Measurements from ENCODE around the gene KCNQ2. TPM values are rescaled to one million over a fixed set of nuclear protein-coding genes. Genes with fewer than 3 reads are reported as not detected.

KCNQ2 gene
- total and polyA plus RNA-seq, 4 donors: not detected

- 71% methylated on average over 27 of the region's 27 CpGs for WGBS
- Histone ChIP-seq H3K9ac (ENCODE audit: low read depth in 1 of 2, low read length in 2 of 2) (no peak overlapping the region), H3K36me3 (ENCODE audit: control insufficient read depth in 4 of 4, insufficient read depth in 3 of 4, low read depth in 1 of 4, low read length in 3 of 4) (no peaks in the 10 kb centered on the region), H3K4me3 (ENCODE audit: low read depth in 1 of 3, low read length in 3 of 3) (no peak overlapping the region), H3K4me1 (ENCODE audit: control insufficient read depth in 4 of 4, insufficient read depth in 4 of 4, low read length in 3 of 4) (no peaks in the 10 kb centered on the region), H3K9me3 (ENCODE audit: control insufficient read depth in 4 of 4, low read length in 3 of 4) (no peaks in the 10 kb centered on the region), H3K27me3 (ENCODE audit: control insufficient read depth in 4 of 4, insufficient read depth in 4 of 4, low read length in 3 of 4) (peaks cover 0 to 3% (median 0%) of the 10 kb centered on the region in 4 donors), H3K27ac (ENCODE audit: low read depth in 1 of 2, low read length in 2 of 2) (no peak overlapping the region)
- TF ChIP-seq FOXA1 (IDR thresholded peaks at IDR 0.05) (no peak), RAD21 (IDR thresholded peaks at IDR 0.05) (no peak), FOXA2 (IDR thresholded peaks at IDR 0.05) (no peak), GABPA (IDR thresholded peaks at IDR 0.05 in 1 of 2, conservative IDR thresholded peaks at IDR 0.05 in 1 of 2) (no peak)
- TF ChIP-seq, protein P1, sequence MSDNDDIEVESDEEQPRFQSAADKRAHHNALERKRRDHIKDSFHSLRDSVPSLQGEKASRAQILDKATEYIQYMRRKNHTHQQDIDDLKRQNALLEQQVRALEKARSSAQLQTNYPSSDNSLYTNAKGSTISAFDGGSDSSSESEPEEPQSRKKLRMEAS (IDR thresholded peaks at IDR 0.05): no peak
- DNase-seq (ENCODE audit: low spot score): no peak
Measured at GRCh38 chr20:63398744-63399514, 73.5 kb downstream of the KCNQ2 start.

- WGBS: 77% methylated on average over 25 of the region's 25 CpGs
- Histone ChIP-seq H3K9ac (ENCODE audit: low read depth in 1 of 2, low read length in 2 of 2) (no peak overlapping the region), H3K36me3 (ENCODE audit: control insufficient read depth in 4 of 4, insufficient read depth in 3 of 4, low read depth in 1 of 4, low read length in 3 of 4) (no peaks in the 10 kb centered on the region), H3K27me3 (ENCODE audit: control insufficient read depth in 4 of 4, insufficient read depth in 4 of 4, low read length in 3 of 4) (no peaks in the 10 kb centered on the region), H3K9me3 (ENCODE audit: control insufficient read depth in 4 of 4, low read length in 3 of 4) (no peaks in the 10 kb centered on the region), H3K4me3 (ENCODE audit: low read depth in 1 of 3, low read length in 3 of 3) (no peak overlapping the region), H3K27ac (ENCODE audit: low read depth in 1 of 2, low read length in 2 of 2) (no peak overlapping the region), H3K4me1 (ENCODE audit: control insufficient read depth in 4 of 4, insufficient read depth in 4 of 4, low read length in 3 of 4) (no peaks in the 10 kb centered on the region)
- DNase-seq (ENCODE audit: low spot score): no peak
- TF ChIP-seq FOXA2 (IDR thresholded peaks at IDR 0.05) (no peak), YY1 (IDR thresholded peaks at IDR 0.05) (no peak), TAF1 (conservative IDR thresholded peaks at IDR 0.05) (no peak), SP1 (IDR thresholded peaks at IDR 0.05) (no peak), RXRA (IDR thresholded peaks at IDR 0.05) (no peak), CTCF (IDR thresholded peaks at IDR 0.05; ENCODE audit: low read depth, low read length, missing input control) (no peak), GABPA (IDR thresholded peaks at IDR 0.05 in 1 of 2, conservative IDR thresholded peaks at IDR 0.05 in 1 of 2) (no peak), JUND (IDR thresholded peaks at IDR 0.05) (no peak), EGR1 (IDR thresholded peaks at IDR 0.05; ENCODE audit: low read depth in 2 of 2) (no peak)
- TF ChIP-seq, protein P1 (IDR thresholded peaks at IDR 0.05): no peak
- TF ChIP-seq, protein P2, sequence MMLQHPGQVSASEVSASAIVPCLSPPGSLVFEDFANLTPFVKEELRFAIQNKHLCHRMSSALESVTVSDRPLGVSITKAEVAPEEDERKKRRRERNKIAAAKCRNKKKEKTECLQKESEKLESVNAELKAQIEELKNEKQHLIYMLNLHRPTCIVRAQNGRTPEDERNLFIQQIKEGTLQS (IDR thresholded peaks at IDR 0.05): no peak
- TF ChIP-seq, protein P3, sequence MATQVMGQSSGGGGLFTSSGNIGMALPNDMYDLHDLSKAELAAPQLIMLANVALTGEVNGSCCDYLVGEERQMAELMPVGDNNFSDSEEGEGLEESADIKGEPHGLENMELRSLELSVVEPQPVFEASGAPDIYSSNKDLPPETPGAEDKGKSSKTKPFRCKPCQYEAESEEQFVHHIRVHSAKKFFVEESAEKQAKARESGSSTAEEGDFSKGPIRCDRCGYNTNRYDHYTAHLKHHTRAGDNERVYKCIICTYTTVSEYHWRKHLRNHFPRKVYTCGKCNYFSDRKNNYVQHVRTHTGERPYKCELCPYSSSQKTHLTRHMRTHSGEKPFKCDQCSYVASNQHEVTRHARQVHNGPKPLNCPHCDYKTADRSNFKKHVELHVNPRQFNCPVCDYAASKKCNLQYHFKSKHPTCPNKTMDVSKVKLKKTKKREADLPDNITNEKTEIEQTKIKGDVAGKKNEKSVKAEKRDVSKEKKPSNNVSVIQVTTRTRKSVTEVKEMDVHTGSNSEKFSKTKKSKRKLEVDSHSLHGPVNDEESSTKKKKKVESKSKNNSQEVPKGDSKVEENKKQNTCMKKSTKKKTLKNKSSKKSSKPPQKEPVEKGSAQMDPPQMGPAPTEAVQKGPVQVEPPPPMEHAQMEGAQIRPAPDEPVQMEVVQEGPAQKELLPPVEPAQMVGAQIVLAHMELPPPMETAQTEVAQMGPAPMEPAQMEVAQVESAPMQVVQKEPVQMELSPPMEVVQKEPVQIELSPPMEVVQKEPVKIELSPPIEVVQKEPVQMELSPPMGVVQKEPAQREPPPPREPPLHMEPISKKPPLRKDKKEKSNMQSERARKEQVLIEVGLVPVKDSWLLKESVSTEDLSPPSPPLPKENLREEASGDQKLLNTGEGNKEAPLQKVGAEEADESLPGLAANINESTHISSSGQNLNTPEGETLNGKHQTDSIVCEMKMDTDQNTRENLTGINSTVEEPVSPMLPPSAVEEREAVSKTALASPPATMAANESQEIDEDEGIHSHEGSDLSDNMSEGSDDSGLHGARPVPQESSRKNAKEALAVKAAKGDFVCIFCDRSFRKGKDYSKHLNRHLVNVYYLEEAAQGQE (IDR thresholded peaks at IDR 0.05): no peak
Measured at GRCh38 chr20:63397946-63398450, 74.5 kb downstream of the KCNQ2 start.
